ENCODE measurements around the gene CES2.

GRCh38 chr16:66959704-66960161, 24.4 kb downstream of the CES2 start:
- TF ChIP-seq POLR2A (IDR thresholded peaks at IDR 0.05) (no peak), CTCF (IDR thresholded peaks at IDR 0.05) (no peak)

Data from Peyer's patch (tissue), 4 donors.